Measurements from ENCODE around the gene SCFD1. TPM values are rescaled to one million over a fixed set of nuclear protein-coding genes. Genes with fewer than 3 reads are reported as not detected.
A peak's percentile ranks its signal among the peaks of the same experiment; 100 is the strongest.

The SCFD1 gene
- total RNA-seq, 1 donor from 2014 or later, result 72.6 TPM

GRCh38 chr14:30698463-30698862, 76.3 kb downstream of the SCFD1 start:
- no peak for DNase-seq
- intact Hi-C loops (cut with DNase I), result no loop called here
- no peak overlapping the region for H3K27ac ChIP-seq
- H3K4me3 ChIP-seq, result no peak overlapping the region
- H3K27me3 ChIP-seq, result no peaks in the 10 kb centered on the region
- H3K4me1 ChIP-seq, result no peaks in the 10 kb centered on the region
- TF ChIP-seq CTCF (IDR thresholded peaks at IDR 0.05), result no peak
- H3K36me3 ChIP-seq, result peaks cover 78% of the 10 kb centered on the region
- ATAC-seq, result no peak
- no peaks in the 10 kb centered on the region for H3K9me3 ChIP-seq

GRCh38 chr14:30706704-30707103, 84.6 kb downstream of the SCFD1 start:
- Histone ChIP-seq H3K36me3 (peaks cover 69% of the 10 kb centered on the region), H3K27me3 (no peaks in the 10 kb centered on the region), H3K27ac (no peak overlapping the region), H3K9me3 (no peaks in the 10 kb centered on the region), H3K4me3 (no peak overlapping the region), H3K4me1 (no peaks in the 10 kb centered on the region)
- intact Hi-C loops (cut with DNase I), result no loop called here
- DNase-seq (no peak), ATAC-seq (peak; percentile 28)
- TF ChIP-seq CTCF (IDR thresholded peaks at IDR 0.05), result no peak

- Histone ChIP-seq H3K27ac (no peak overlapping the region), H3K4me1 (no peaks in the 10 kb centered on the region), H3K4me3 (no peak overlapping the region), H3K9me3 (no peaks in the 10 kb centered on the region), H3K36me3 (peaks cover 54% of the 10 kb centered on the region), H3K27me3 (no peaks in the 10 kb centered on the region)
- TF ChIP-seq CTCF (IDR thresholded peaks at IDR 0.05), result no peak
- intact Hi-C loops (cut with DNase I), result no loop called here
- ATAC-seq (no peak), DNase-seq (no peak)
These were observed 86.0 kb downstream of the SCFD1 start for GRCh38 chr14:30708157-30708556.

- Histone ChIP-seq H3K9me3 (no peaks in the 10 kb centered on the region), H3K36me3 (peaks cover 53% of the 10 kb centered on the region), H3K27me3 (no peaks in the 10 kb centered on the region), H3K27ac (no peak overlapping the region), H3K4me3 (no peak overlapping the region), H3K4me1 (no peaks in the 10 kb centered on the region)
- no peak for ATAC-seq
- no peak for TF ChIP-seq CTCF (IDR thresholded peaks at IDR 0.05)
- DNase-seq, result no peak
- intact Hi-C loops (cut with DNase I), result no loop called here
These were observed 87.1 kb downstream of the SCFD1 start for GRCh38 chr14:30709201-30709600.

GRCh38 chr14:30710876-30711275, 88.8 kb downstream of the SCFD1 start:
- no peaks in the 10 kb centered on the region for H3K27me3 ChIP-seq
- no peak overlapping the region for H3K4me3 ChIP-seq
- H3K9me3 ChIP-seq, result no peaks in the 10 kb centered on the region
- H3K4me1 ChIP-seq, result no peaks in the 10 kb centered on the region
- ATAC-seq (no peak), DNase-seq (no peak)
- intact Hi-C loops (cut with DNase I), result no loop called here
- no peak for TF ChIP-seq CTCF (IDR thresholded peaks at IDR 0.05)
- peaks cover 49% of the 10 kb centered on the region for H3K36me3 ChIP-seq
- no peak overlapping the region for H3K27ac ChIP-seq

GRCh38 chr14:30719137-30719536, 97.0 kb downstream of the SCFD1 start:
- DNase-seq (no peak), ATAC-seq (no peak)
- Histone ChIP-seq H3K4me3 (no peak overlapping the region), H3K27ac (no peak overlapping the region), H3K36me3 (peaks cover 40% of the 10 kb centered on the region), H3K4me1 (no peaks in the 10 kb centered on the region), H3K27me3 (no peaks in the 10 kb centered on the region), H3K9me3 (no peaks in the 10 kb centered on the region)
- TF ChIP-seq CTCF (IDR thresholded peaks at IDR 0.05), result no peak
- intact Hi-C loops (cut with DNase I), result no loop called here

Data from upper lobe of right lung (tissue), 1 donor.